GM12878 (cell line): Measurements from ENCODE around the gene ECM2. TPM values are rescaled to one million over a fixed set of nuclear protein-coding genes. Genes with fewer than 3 reads are reported as not detected.

ENCODE experiments used
- ATAC-seq: fragments of 200-7000 bp; cut with Tn5 transposase; 3 replicates; pipeline ENCODE4 v1.9.1; 2020; ENCODE audit warnings: mild to moderate bottlenecking, moderate library complexity
- BruUV-seq: library from RNA; stranded (reverse); fragments of 400-500 nt; replicated peaks from 2 replicates; lab custom pipeline; 2021; lab: Mats Ljungman, UMichigan
- CTCF ChIA-PET: fragments of 300-600 bp; sonication (Branson Sonifier 250); formaldehyde crosslinking; extraction: SDS; loops from one replicate; lab custom pipeline; 2021; ENCODE audit warnings: inconsistent platforms; lab: Yijun Ruan, JAX
- POLR2A ChIA-PET: fragments of 350-600 bp; formaldehyde crosslinking; extraction: SDS; loops from one replicate; lab custom pipeline; 2021; ENCODE audit warnings: inconsistent platforms; lab: Charles Lee
- RAD21 ChIA-PET: fragments of 300-600 bp; sonication (Branson Sonifier 250); formaldehyde crosslinking; loops from one replicate; lab custom pipeline; 2023; ENCODE audit warnings: antibody characterized with exemption; ENCODE audit not compliant: unreplicated experiment; lab: Charles Lee
- SMC1A ChIA-PET: fragments of 300-600 bp; sonication (Branson Sonifier 250); formaldehyde crosslinking; loops from one replicate; lab custom pipeline; 2023; ENCODE audit not compliant: unreplicated experiment, uncharacterized antibody; lab: Charles Lee
- DNase-seq: peaks from one replicate; pipeline ENCODE4 v3.0.0-alpha.2; 2011; ENCODE audit warnings: low read depth, low spot score
- FAIRE-seq: peaks from 3 replicates; lab custom pipeline; 2011; peaks lifted over from hg19 to GRCh38; lab: Jason Lieb, UNC
- H2AFZ ChIP-seq: 2 replicates; pipeline ENCODE4 v1.6.0; 2011; ENCODE audit warnings: low read depth, low read length, control low read depth; ENCODE audit not compliant: control insufficient read depth
- H3K27ac ChIP-seq: 2 replicates; pipeline ENCODE4 v1.5.1; 2011; ENCODE audit warnings: control low read depth; ENCODE audit not compliant: control insufficient read depth, insufficient read depth
- H3K27me3 ChIP-seq, 2 experiments: replicated peaks in 1 of 2; 2 replicates each; pipeline versions ENCODE4 v1.6.0 to v1.6.1; 2011; ENCODE audit warnings: low read length in 1 of 2; ENCODE audit not compliant: control insufficient read depth in 2 of 2, insufficient read depth in 2 of 2
- H3K36me3 ChIP-seq, 2 experiments: 2 replicates each; pipeline ENCODE4 v1.5.1; 2011; ENCODE audit warnings: low read length in 1 of 2; ENCODE audit not compliant: control insufficient read depth in 2 of 2, insufficient read depth in 2 of 2
- H3K4me1 ChIP-seq: 2 replicates; pipeline ENCODE4 v1.6.1; 2011; ENCODE audit warnings: mild to moderate bottlenecking, low read length, moderate library complexity, mixed read lengths; ENCODE audit not compliant: control insufficient read depth, insufficient read depth
- H3K4me2 ChIP-seq: 2 replicates; pipeline ENCODE4 v1.6.0; 2011; ENCODE audit warnings: control low read depth; ENCODE audit not compliant: control insufficient read depth, insufficient read depth
- H3K4me3 ChIP-seq: fragments of 200-600 bp; sonication (generic); 2 replicates; pipeline ENCODE4 v1.5.1; 2016
- H3K79me2 ChIP-seq: 2 replicates; pipeline ENCODE4 v1.6.0; 2011; ENCODE audit warnings: low read length; ENCODE audit not compliant: control insufficient read depth, insufficient read depth
- H3K9ac ChIP-seq: 2 replicates; pipeline ENCODE4 v1.8.0; 2011; ENCODE audit warnings: low read length, control low read depth, mixed read lengths; ENCODE audit not compliant: control insufficient read depth, insufficient read depth
- H3K9me3 ChIP-seq: replicated peaks from 3 replicates; pipeline ENCODE4 v1.5.1; 2011; ENCODE audit warnings: mild to moderate bottlenecking, low read length; ENCODE audit not compliant: control insufficient read depth, insufficient read depth
- H4K20me1 ChIP-seq: 2 replicates; pipeline ENCODE4 v1.6.0; 2011; ENCODE audit not compliant: control insufficient read depth, insufficient read depth
- KLF5 ChIP-seq: fragments of 450-650 bp; IDR thresholded peaks from 2 replicates; pipeline ENCODE4 v1.6.1; 2014; ENCODE audit warnings: mild to moderate bottlenecking; ENCODE audit not compliant: partially characterized antibody
- RBBP5 ChIP-seq: fragments of 200-600 bp; sonication (generic); conservative IDR thresholded peaks from 2 replicates; pipeline ENCODE4 v1.6.1; 2016
- ZNF207 ChIP-seq: fragments of 450-650 bp; IDR thresholded peaks from 2 replicates; pipeline ENCODE4 v1.6.1; 2014; ENCODE audit warnings: antibody characterized with exemption, mild to moderate bottlenecking, borderline replicate concordance
- WGBS: methylation state at CpG from one replicate; pipeline ENCODE4 v1.1.6; 2016; ENCODE audit warnings: low lambda C conversion rate; ENCODE audit not compliant: insufficient replicate concordance, insufficient coverage; ENCODE audit errors: missing lambda C conversion rate; 5-methylcytosine and 5-hydroxymethylcytosine counted together
- in situ Hi-C: fragments of 300-500 bp; cut with MboI; formaldehyde crosslinking; loops from 9 replicates; pipeline ENCODE4 v1.14.3; 2018; ENCODE audit warnings: mixed read lengths
- intact Hi-C: fragments of 100-400 bp; cut with micrococcal nuclease; formaldehyde crosslinking; loops from one replicate; pipeline ENCODE4 v1.14.2; 2022; ENCODE audit not compliant: unreplicated experiment
- polyA plus RNA-seq, 11 experiments: library from polyadenylated mRNA; depleted of rRNA in 4 of 11; unstranded in 6 of 11; stranded (reverse) in 5 of 11; fragments of >200 nt; fragmentation: Nextera tagmentation in 4 of 11; fragmentation: Illumina TruSeq in 1 of 11; extraction: Ambion mirVana in 4 of 11; extraction: Trizol in 1 of 11; gene quantifications; 1 replicate in 1 of 11; 2 replicates in 10 of 11; pipeline versions ENCODE4 v1.2.1 to v1.2.3, GENCODE V29; 2011 to 2016; ENCODE audit warnings: inconsistent platforms in 2 of 11, missing spikeins in 2 of 11, low read depth in 1 of 11
- total RNA-seq, 4 experiments: library from RNA; depleted of rRNA in 3 of 4; stranded (reverse); fragments of >200 nt in 3 of 4; fragmentation: Illumina TruSeq in 1 of 4; extraction: Trizol in 1 of 4; gene quantifications; 2 replicates each; pipeline versions ENCODE4 v1.2.1 to v1.2.3, GENCODE V29; 2013 to 2021
- TF ChIP-seq, protein P1 (sequence below): IDR thresholded peaks from 2 replicates; pipeline ENCODE4 v1.6.1; 2012; ENCODE audit warnings: mild to moderate bottlenecking, low read depth, low read length
- TF ChIP-seq, protein P2 (sequence below): fragments of 450-650 bp; IDR thresholded peaks from 2 replicates; pipeline ENCODE4 v1.6.1; 2017; ENCODE audit warnings: mild to moderate bottlenecking

ECM2 gene
- total and polyA plus RNA-seq, 10 of the 15 experiments (the other 5 are each of a cell fraction or from before 2014, with no cell fraction given): 0.03 to 0.67 (median 0.09) TPM; not detected in 2

DNA sequence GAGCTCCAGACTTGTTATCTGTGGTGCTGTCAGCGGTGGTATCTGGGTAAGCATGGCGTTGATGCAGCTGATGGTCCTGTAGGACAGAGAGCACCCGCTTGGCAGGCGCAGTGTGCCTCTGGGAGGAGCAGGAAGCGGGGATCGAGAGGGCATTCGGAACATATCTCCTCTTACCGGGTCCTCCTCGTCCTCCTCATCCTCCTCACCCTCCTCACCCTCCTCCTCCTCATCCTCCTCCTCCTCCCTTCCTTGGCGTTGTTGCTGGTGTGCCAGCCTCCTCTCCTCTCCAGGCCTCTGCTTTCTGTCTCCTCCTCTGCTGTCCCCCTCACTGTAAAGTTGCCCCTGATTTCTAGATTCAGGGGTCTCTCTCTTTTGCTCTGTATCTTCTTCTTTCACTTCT lies 21.2 kb downstream of the ECM2 start:
- Histone ChIP-seq H3K4me3 (no peak overlapping the region), H3K36me3 (no peaks in the 10 kb centered on the region), H2AFZ (no peak overlapping the region), H4K20me1 (no peaks in the 10 kb centered on the region), H3K27ac (no peak overlapping the region), H3K27me3 (no peaks in the 10 kb centered on the region), H3K4me1 (peaks cover 3% of the 10 kb centered on the region; the same call in 1 of the 2 replicates), H3K9ac (no peak overlapping the region), H3K79me2 (no peaks in the 10 kb centered on the region), H3K4me2 (no peak overlapping the region), H3K9me3 (no peaks in the 10 kb centered on the region)
- DNase-seq (no peak), FAIRE-seq (no peak), ATAC-seq (no peak)
- in situ Hi-C loops (no loop called here), intact Hi-C loops (no loop called here)
- TF ChIP-seq, protein P1, sequence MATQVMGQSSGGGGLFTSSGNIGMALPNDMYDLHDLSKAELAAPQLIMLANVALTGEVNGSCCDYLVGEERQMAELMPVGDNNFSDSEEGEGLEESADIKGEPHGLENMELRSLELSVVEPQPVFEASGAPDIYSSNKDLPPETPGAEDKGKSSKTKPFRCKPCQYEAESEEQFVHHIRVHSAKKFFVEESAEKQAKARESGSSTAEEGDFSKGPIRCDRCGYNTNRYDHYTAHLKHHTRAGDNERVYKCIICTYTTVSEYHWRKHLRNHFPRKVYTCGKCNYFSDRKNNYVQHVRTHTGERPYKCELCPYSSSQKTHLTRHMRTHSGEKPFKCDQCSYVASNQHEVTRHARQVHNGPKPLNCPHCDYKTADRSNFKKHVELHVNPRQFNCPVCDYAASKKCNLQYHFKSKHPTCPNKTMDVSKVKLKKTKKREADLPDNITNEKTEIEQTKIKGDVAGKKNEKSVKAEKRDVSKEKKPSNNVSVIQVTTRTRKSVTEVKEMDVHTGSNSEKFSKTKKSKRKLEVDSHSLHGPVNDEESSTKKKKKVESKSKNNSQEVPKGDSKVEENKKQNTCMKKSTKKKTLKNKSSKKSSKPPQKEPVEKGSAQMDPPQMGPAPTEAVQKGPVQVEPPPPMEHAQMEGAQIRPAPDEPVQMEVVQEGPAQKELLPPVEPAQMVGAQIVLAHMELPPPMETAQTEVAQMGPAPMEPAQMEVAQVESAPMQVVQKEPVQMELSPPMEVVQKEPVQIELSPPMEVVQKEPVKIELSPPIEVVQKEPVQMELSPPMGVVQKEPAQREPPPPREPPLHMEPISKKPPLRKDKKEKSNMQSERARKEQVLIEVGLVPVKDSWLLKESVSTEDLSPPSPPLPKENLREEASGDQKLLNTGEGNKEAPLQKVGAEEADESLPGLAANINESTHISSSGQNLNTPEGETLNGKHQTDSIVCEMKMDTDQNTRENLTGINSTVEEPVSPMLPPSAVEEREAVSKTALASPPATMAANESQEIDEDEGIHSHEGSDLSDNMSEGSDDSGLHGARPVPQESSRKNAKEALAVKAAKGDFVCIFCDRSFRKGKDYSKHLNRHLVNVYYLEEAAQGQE: no peak
- TF ChIP-seq, protein P2, sequence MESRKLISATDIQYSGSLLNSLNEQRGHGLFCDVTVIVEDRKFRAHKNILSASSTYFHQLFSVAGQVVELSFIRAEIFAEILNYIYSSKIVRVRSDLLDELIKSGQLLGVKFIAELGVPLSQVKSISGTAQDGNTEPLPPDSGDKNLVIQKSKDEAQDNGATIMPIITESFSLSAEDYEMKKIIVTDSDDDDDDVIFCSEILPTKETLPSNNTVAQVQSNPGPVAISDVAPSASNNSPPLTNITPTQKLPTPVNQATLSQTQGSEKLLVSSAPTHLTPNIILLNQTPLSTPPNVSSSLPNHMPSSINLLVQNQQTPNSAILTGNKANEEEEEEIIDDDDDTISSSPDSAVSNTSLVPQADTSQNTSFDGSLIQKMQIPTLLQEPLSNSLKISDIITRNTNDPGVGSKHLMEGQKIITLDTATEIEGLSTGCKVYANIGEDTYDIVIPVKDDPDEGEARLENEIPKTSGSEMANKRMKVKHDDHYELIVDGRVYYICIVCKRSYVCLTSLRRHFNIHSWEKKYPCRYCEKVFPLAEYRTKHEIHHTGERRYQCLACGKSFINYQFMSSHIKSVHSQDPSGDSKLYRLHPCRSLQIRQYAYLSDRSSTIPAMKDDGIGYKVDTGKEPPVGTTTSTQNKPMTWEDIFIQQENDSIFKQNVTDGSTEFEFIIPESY: no peak
- TF ChIP-seq ZNF207 (no peak), KLF5 (no peak), RBBP5 (no peak)
- BruUV-seq: no TSS peak
- CTCF ChIA-PET: no interaction called here
- WGBS: 88% methylated on average over 10 of the region's 10 CpGs
- RAD21 ChIA-PET: no interaction called here
- SMC1A ChIA-PET: no interaction called here
- POLR2A ChIA-PET: interaction anchor here (0.6 kb wide), 1 partner anchor 24 kb away, joined by 8 read pairs; no protein-coding TSS in a partner anchor
